Right atrium auricular region (tissue), 2 donors: ENCODE measurements around the gene LRIG1. TPM values are rescaled to one million over a fixed set of nuclear protein-coding genes. Genes with fewer than 3 reads are reported as not detected.

ENCODE experiments used
- DNase-seq: peaks from one replicate; pipeline ENCODE4 v3.0.0-alpha.2; 2019; ENCODE audit warnings: low spot score
- H3K27ac ChIP-seq, 2 donors: fragments of 200-600 bp; sonication (generic); 1 replicate in 1 of 2; 2 replicates in 1 of 2; pipeline ENCODE4 v1.5.1; 2016 to 2019
- H3K27me3 ChIP-seq, 2 donors: fragments of 200-600 bp; sonication (generic); one replicate each; pipeline versions ENCODE4 v1.5.1 to v1.6.0; 2017 to 2019
- H3K36me3 ChIP-seq: fragments of 200-600 bp; sonication (generic); one replicate; pipeline ENCODE4 v1.5.1; 2016
- H3K4me1 ChIP-seq, 2 donors: fragments of 200-600 bp; sonication (generic); one replicate each; pipeline versions ENCODE4 v1.5.1 to v1.6.0; 2017 to 2019
- H3K4me3 ChIP-seq, 2 donors: fragments of 200-600 bp; sonication (generic); 1 replicate in 1 of 2; 2 replicates in 1 of 2; pipeline ENCODE4 v1.5.1; 2017 to 2019; ENCODE audit warnings: mild to moderate bottlenecking in 1 of 2, moderate library complexity in 1 of 2
- H3K9me3 ChIP-seq, 2 donors: fragments of 200-600 bp; sonication (generic); one replicate each; pipeline ENCODE4 v1.5.1; 2019
- total RNA-seq, 2 donors: library from RNA; depleted of rRNA; stranded (reverse); fragments of >200 nt; gene quantifications; one replicate each; pipeline ENCODE4 v1.1.0, GENCODE V29; 2016
- TF ChIP-seq, protein P1 (sequence below), 2 donors: fragments of 200-600 bp; sonication (generic); IDR thresholded peaks; one replicate each; pipeline ENCODE4 v1.5.1; 2019; ENCODE audit warnings: antibody characterized with exemption in 2 of 2

The LRIG1 gene
- total RNA-seq, 2 donors from 2014 or later, result 147 to 179 TPM

DNA sequence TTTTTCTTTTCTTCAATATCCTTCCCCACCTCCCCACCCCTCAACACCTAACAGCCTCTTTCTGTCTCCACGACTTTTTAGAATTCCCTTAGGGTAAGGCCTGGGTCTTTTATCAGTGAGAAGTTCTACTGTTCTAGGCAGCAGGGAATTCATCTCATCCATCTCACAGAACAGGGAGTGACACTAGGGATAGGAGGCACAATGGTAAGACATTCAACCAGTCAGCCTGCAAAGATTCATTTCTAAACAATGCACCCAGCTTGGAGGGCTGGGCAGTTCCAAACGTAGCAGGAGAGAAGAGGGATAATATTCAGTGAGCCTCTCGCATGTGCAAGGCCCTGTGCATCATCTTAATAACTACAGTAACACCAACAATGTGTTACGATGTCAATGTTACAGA lies 43.6 kb downstream of the LRIG1 start:
- no peak overlapping the region for H3K4me3 ChIP-seq
- TF ChIP-seq, protein P1, sequence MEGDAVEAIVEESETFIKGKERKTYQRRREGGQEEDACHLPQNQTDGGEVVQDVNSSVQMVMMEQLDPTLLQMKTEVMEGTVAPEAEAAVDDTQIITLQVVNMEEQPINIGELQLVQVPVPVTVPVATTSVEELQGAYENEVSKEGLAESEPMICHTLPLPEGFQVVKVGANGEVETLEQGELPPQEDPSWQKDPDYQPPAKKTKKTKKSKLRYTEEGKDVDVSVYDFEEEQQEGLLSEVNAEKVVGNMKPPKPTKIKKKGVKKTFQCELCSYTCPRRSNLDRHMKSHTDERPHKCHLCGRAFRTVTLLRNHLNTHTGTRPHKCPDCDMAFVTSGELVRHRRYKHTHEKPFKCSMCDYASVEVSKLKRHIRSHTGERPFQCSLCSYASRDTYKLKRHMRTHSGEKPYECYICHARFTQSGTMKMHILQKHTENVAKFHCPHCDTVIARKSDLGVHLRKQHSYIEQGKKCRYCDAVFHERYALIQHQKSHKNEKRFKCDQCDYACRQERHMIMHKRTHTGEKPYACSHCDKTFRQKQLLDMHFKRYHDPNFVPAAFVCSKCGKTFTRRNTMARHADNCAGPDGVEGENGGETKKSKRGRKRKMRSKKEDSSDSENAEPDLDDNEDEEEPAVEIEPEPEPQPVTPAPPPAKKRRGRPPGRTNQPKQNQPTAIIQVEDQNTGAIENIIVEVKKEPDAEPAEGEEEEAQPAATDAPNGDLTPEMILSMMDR (IDR thresholded peaks at IDR 0.05), result no peak
- no peak for DNase-seq
- H3K36me3 ChIP-seq, result peaks cover 7% of the 10 kb centered on the region
- no peaks in the 10 kb centered on the region for H3K27me3 ChIP-seq
- no peaks in the 10 kb centered on the region for H3K9me3 ChIP-seq
- H3K27ac ChIP-seq, result peak overlapping the region; percentile 54 to 73
- H3K4me1 ChIP-seq, result peaks cover 0 to 60% of the 10 kb centered on the region in 2 donors

DNA sequence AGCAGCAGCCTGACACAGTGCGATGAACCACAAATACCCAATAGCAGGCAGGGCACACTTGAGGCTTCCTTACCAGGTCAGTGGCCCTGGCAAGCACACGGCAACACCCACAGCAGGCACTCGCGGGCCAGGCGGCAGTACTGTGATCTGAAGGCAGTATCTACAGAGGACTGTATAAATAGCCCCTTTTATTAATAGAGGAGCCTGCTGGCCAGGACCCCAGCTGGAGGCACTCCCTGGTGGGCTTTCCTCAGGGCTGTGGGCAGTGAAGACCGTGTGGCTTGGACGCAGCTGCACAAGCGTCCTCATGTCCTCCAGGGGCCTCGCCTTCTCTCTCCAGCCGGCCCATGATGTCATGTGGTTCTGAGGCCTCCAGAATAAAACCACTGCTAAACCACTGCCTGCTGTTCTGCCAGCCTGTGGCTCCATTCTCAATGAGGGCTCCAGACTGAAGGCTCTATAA lies 44.1 kb downstream of the LRIG1 start:
- DNase-seq, result no peak
- H3K4me3 ChIP-seq, result no peak overlapping the region
- no peaks in the 10 kb centered on the region for H3K27me3 ChIP-seq
- no peaks in the 10 kb centered on the region for H3K9me3 ChIP-seq
- H3K4me1 ChIP-seq, result peaks cover 0 to 65% of the 10 kb centered on the region in 2 donors
- TF ChIP-seq, protein P1 (IDR thresholded peaks at IDR 0.05), result no peak
- peaks cover 7% of the 10 kb centered on the region for H3K36me3 ChIP-seq
- peak overlapping the region; percentile 54 to 73 for H3K27ac ChIP-seq

DNA sequence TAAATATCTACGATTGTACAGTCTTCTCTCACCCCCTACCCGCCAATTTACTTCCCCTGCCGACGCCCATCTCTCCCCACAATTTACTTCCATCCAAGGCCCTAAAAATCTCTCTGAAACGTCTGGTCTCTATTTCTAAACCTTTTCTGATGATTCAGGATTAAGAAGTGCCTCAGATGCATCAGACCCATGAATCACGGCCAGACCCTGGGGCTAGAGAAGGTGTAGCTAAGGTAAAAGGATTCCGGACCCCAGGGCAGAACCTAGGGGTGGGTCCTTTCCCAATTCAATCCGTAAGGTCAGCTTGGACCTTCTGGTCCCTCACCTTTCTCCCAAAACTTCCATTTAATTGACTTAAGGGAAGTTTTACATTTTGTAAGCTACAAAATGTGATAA lies 46.4 kb downstream of the LRIG1 start:
- no peak for DNase-seq
- Histone ChIP-seq H3K27me3 (no peaks in the 10 kb centered on the region), H3K4me3 (no peak overlapping the region), H3K4me1 (peaks cover 0 to 76% of the 10 kb centered on the region in 2 donors), H3K9me3 (no peaks in the 10 kb centered on the region), H3K36me3 (peaks cover 7% of the 10 kb centered on the region), H3K27ac (peak overlapping the region; percentile 76 to 79)
- TF ChIP-seq, protein P1 (IDR thresholded peaks at IDR 0.05), result no peak

DNA sequence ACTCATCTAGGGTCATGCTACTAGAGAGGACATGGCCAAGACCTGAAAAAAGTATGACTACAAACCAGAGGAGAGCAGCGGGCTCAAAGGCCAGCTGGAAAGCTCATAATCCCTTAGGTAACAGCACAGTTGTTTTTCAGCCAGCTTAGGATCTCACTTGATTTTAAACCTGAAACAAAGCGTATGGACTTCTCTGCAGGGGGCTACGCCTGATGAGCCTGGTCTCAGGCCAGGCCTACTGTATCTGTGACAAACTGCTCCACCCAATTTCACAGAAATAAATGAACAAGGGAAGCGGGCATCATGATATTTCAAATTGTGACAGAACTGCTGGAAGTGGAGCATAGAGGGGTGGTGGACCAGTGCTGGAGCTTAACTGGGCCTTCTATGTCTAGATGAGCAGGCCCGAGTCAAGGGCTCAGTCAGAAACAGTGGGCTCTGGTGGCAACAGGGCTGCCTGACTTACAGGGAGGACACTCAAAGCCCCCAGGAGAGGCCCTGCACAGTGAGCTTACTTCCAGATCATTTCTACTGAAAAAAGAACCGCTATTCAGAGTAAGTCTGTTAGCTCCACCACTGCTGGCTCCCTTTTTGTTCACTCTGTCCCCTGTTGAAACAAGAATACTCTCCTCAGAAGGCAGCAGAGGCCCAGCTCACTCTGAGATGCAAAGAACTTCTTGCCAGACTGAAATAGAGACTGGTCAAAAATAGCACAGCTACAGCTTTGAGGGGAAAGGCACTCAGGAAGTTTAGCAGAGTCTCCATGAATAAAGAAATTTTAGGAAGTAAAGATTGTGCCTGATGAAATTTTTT lies 47.0 kb downstream of the LRIG1 start:
- Histone ChIP-seq H3K4me3 (no peak overlapping the region), H3K36me3 (peaks cover 7% of the 10 kb centered on the region), H3K4me1 (peaks cover 0 to 77% of the 10 kb centered on the region in 2 donors), H3K9me3 (no peaks in the 10 kb centered on the region), H3K27me3 (no peaks in the 10 kb centered on the region), H3K27ac (peak overlapping the region; percentile 76 to 79)
- TF ChIP-seq, protein P1 (IDR thresholded peaks at IDR 0.05), result no peak
- DNase-seq, result no peak

DNA sequence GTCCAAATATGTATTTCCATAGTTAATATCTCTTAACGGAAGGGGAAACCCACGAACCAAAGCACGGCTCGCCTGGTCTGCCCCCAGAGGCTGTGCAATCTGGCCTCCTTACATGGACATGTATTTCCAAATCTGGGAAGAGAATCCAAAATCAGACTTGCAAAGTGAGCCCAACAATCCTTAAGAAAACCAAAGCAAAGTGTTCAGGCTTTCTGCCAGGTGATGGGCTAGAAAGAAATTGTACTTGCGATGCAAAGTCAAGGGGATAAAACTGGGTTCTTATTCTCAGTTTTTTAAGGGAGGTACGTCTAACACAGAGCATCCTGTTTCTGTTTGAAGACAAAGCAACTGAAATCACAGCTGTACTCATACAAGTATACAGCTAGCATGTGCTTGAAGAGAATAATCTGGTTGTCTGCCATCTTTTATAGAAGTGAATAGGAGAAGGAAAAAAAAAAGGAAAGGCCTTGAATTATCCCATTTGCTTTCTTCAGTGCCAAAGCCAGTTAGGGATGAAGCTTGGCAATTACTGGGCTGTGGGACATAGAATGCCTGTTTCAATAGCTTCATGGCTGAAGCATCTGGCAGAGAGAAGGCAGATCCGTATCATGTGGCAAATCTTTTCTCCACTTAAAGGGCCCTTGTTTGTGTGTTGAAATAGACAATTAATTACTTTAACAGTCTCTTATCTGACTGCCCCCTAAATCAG lies 48.4 kb downstream of the LRIG1 start:
- H3K4me1 ChIP-seq, result peaks cover 0 to 88% of the 10 kb centered on the region in 2 donors
- no peak overlapping the region for H3K4me3 ChIP-seq
- H3K36me3 ChIP-seq, result peaks cover 5% of the 10 kb centered on the region
- H3K27ac ChIP-seq, result peak overlapping the region; percentile 76 to 79
- no peaks in the 10 kb centered on the region for H3K9me3 ChIP-seq
- TF ChIP-seq, protein P1 (IDR thresholded peaks at IDR 0.05), result no peak
- DNase-seq, result no peak
- no peaks in the 10 kb centered on the region for H3K27me3 ChIP-seq
